SK-N-SH (cell line): ENCODE data around the gene KDM1A. TPM values are rescaled to one million over a fixed set of nuclear protein-coding genes. Genes with fewer than 3 reads are reported as not detected.
"Not testable (repeated sequence)": the region's sequence is repeated elsewhere in the genome, so short reads cannot be mapped to it uniquely, and the experiment has no call there.

ENCODE experiments used
- CTCF ChIA-PET: fragments of 300-600, 350-600 bp; formaldehyde crosslinking; extraction: SDS; loops from one replicate; lab custom pipeline; 2021; lab: Yijun Ruan, JAX
- POLR2A ChIA-PET: fragments of 350-600 bp; sonication (Branson Sonifier 250); formaldehyde crosslinking; extraction: SDS; loops from one replicate; lab custom pipeline; 2020; ENCODE audit warnings: antibody characterized with exemption, inconsistent platforms; lab: Yijun Ruan, JAX
- DNase-seq: peaks from one replicate; pipeline ENCODE4 v3.0.0; 2012
- H2AFZ ChIP-seq: fragments of 200-600 bp; sonication (generic); 2 replicates; pipeline ENCODE4 v1.8.1; 2016; ENCODE audit warnings: antibody characterized with exemption, mild to moderate bottlenecking, low read depth
- H3F3A ChIP-seq: fragments of 200-600 bp; sonication (generic); replicated peaks from 2 replicates; pipeline ENCODE3; 2016; ENCODE audit warnings: antibody characterized with exemption, mild to moderate bottlenecking; ENCODE audit not compliant: insufficient read depth
- H3K27ac ChIP-seq, 2 experiments: fragments of 200-500 bp in 1 of 2; fragments of 200-600 bp in 1 of 2; sonication (Bioruptor generic) in 1 of 2; sonication (generic), shearing (Covaris generic) in 1 of 2; 2 replicates each; pipeline versions ENCODE4 v1.5.1 to v1.6.1; 2014 to 2016; ENCODE audit warnings: low read depth in 2 of 2, inconsistent platforms in 1 of 2, low read length in 1 of 2, mild to moderate bottlenecking in 1 of 2, mixed read lengths in 1 of 2
- H3K27me3 ChIP-seq: fragments of 200-600 bp; sonication (generic), shearing (Covaris generic); 2 replicates; pipeline ENCODE4 v1.6.1; 2016; ENCODE audit warnings: mixed run types; ENCODE audit not compliant: insufficient read depth
- H3K36me3 ChIP-seq, 2 experiments: fragments of 200-500 bp in 1 of 2; fragments of 200-600 bp in 1 of 2; sonication (Bioruptor generic) in 1 of 2; sonication (generic) in 1 of 2; replicated peaks in 1 of 2; 2 replicates each; pipeline versions ENCODE3 to v1.5.1; 2014 to 2016; ENCODE audit warnings: low read length in 1 of 2, mild to moderate bottlenecking in 1 of 2; ENCODE audit not compliant: insufficient read depth in 2 of 2, control insufficient read depth in 1 of 2
- H3K4me1 ChIP-seq, 2 experiments: fragments of 200-500 bp in 1 of 2; fragments of 200-600 bp in 1 of 2; sonication (Bioruptor generic) in 1 of 2; sonication (generic), shearing (Covaris generic) in 1 of 2; 2 replicates each; pipeline versions ENCODE4 v1.5.1 to v1.6.1; 2014 to 2016; ENCODE audit warnings: low read depth in 1 of 2, low read length in 1 of 2, mixed run types in 1 of 2; ENCODE audit not compliant: insufficient read depth in 2 of 2, control insufficient read depth in 1 of 2
- H3K4me2 ChIP-seq: fragments of 200-600 bp; sonication (generic), shearing (Covaris generic); 2 replicates; pipeline ENCODE4 v1.6.1; 2017; ENCODE audit warnings: mixed run types
- H3K4me3 ChIP-seq, 2 experiments: fragments of 200-500 bp in 1 of 2; fragments of 200-600 bp in 1 of 2; sonication (Bioruptor generic) in 1 of 2; sonication (generic), shearing (Covaris generic) in 1 of 2; 2 replicates each; pipeline versions ENCODE4 v1.5.1 to v1.8.1; 2014 to 2016; ENCODE audit warnings: low read depth in 2 of 2, inconsistent platforms in 1 of 2, low read length in 1 of 2, mild to moderate bottlenecking in 1 of 2, mixed read lengths in 1 of 2, moderate library complexity in 1 of 2
- H3K79me2 ChIP-seq: fragments of 200-600 bp; sonication (generic); 2 replicates; pipeline ENCODE4 v1.8.1; 2017; ENCODE audit warnings: mild to moderate bottlenecking; ENCODE audit not compliant: insufficient read depth
- H3K9ac ChIP-seq: fragments of 200-600 bp; sonication (generic); 2 replicates; pipeline ENCODE4 v1.6.1; 2017; ENCODE audit warnings: mixed run types
- H3K9me2 ChIP-seq: fragments of 200-600 bp; sonication (generic); 2 replicates; pipeline ENCODE4 v1.6.1; 2017; ENCODE audit warnings: mixed run types
- H3K9me3 ChIP-seq: fragments of 200-600 bp; sonication (generic); 2 replicates; pipeline ENCODE4 v1.6.1; 2017; ENCODE audit warnings: mixed run types, mild to moderate bottlenecking, moderate library complexity
- H4K20me1 ChIP-seq: fragments of 200-600 bp; sonication (generic); 2 replicates; pipeline ENCODE4 v1.6.1; 2017; ENCODE audit warnings: mild to moderate bottlenecking, mixed run types; ENCODE audit not compliant: insufficient read depth
- CTCF ChIP-seq: fragments of 200-600 bp; sonication (generic); IDR thresholded peaks from 2 replicates; pipeline ENCODE4 v1.6.1; 2017; ENCODE audit warnings: antibody characterized with exemption, mild to moderate bottlenecking, moderate library complexity
- EZH2phosphoT487 ChIP-seq: fragments of 200-600 bp; sonication (generic); IDR thresholded peaks from 2 replicates; pipeline ENCODE4 v1.6.1; 2017; ENCODE audit warnings: low read depth, mixed run types, mild to moderate bottlenecking, antibody characterized with exemption, moderate library complexity, borderline replicate concordance
- MEF2A ChIP-seq: IDR thresholded peaks from 2 replicates; pipeline ENCODE4 v1.4.0; 2012; ENCODE audit warnings: low read depth, borderline replicate concordance
- MXI1 ChIP-seq: IDR thresholded peaks from 2 replicates; pipeline ENCODE4 v1.6.1; 2012; ENCODE audit warnings: mild to moderate bottlenecking, low read depth, low read length, improper control_type of control experiment
- NRF1 ChIP-seq: IDR thresholded peaks from 2 replicates; pipeline ENCODE4 v1.6.1; 2012; ENCODE audit warnings: low read depth, mild to moderate bottlenecking, low read length
- POLR2AphosphoS5 ChIP-seq: IDR thresholded peaks from 2 replicates; pipeline ENCODE4 v1.6.1; 2012; ENCODE audit warnings: low read depth, low read length
- RCOR1 ChIP-seq: fragments of 150-350 bp; IDR thresholded peaks from 2 replicates; pipeline ENCODE4 v1.6.1; 2017; ENCODE audit warnings: antibody characterized with exemption, low read length
- SIN3A ChIP-seq: IDR thresholded peaks from 2 replicates; pipeline ENCODE4 v1.6.1; 2012; ENCODE audit warnings: low read depth, mild to moderate bottlenecking, low read length, moderate library complexity, borderline replicate concordance
- TCF12 ChIP-seq: IDR thresholded peaks from 2 replicates; pipeline ENCODE4 v1.4.0; 2012
- USF1 ChIP-seq: IDR thresholded peaks from 2 replicates; pipeline ENCODE4 v1.4.0; 2012; ENCODE audit warnings: low read depth, borderline replicate concordance
- USF2 ChIP-seq: fragments of 150-350 bp; IDR thresholded peaks from 2 replicates; pipeline ENCODE4 v1.6.1; 2017; ENCODE audit warnings: antibody characterized with exemption, low read length, low read depth, borderline replicate concordance
- WGBS: methylation state at CpG from one replicate; pipeline ENCODE4 v1.1.6; 2017; ENCODE audit warnings: low lambda C conversion rate; 5-methylcytosine and 5-hydroxymethylcytosine counted together
- polyA plus RNA-seq, 3 experiments: library from polyadenylated mRNA; depleted of rRNA; stranded (reverse); fragments of >200 nt; gene quantifications; 2 replicates each; pipeline ENCODE4 v1.2.3, GENCODE V29; 2012

KDM1A gene
- polyA plus RNA-seq, 1 of the 3 experiments (the other 2 are of a cell fraction) = 71.0 TPM

GRCh38 chr1:22978299-22978698 lies 41.0 kb upstream of the KDM1A start (continued):
- TF ChIP-seq CTCF (no peak), USF1 (no peak), EZH2phosphoT487 (no peak), NRF1 (no peak), MXI1 (no peak), SIN3A (no peak), POLR2AphosphoS5 (no peak), RCOR1 (no peak)

- H3K4me1 ChIP-seq = peaks cover 0 to 13% of the 10 kb centered on the region in 2 experiments; a peak in 2 of 4 replicates
- H3K9me2 ChIP-seq, H3K4me3 ChIP-seq, H2AFZ ChIP-seq, H3K27ac ChIP-seq, H3K36me3 ChIP-seq, DNase-seq, H4K20me1 ChIP-seq, H3F3A ChIP-seq, H3K9me3 ChIP-seq, H3K27me3 ChIP-seq, H3K9ac ChIP-seq, H3K4me2 ChIP-seq, POLR2A ChIA-PET, H3K79me2 ChIP-seq: not testable (repeated sequence)
- CTCF ChIA-PET = interaction anchor here (1.8 to 11.2 kb wide), 2 partner anchors 118 to 204 kb away, joined by 4 to 159 read pairs; no protein-coding TSS in a partner anchor
- WGBS = 100% methylated on average over 2 of the region's 3 CpGs
These were observed 38.8 kb upstream of the KDM1A start for GRCh38 chr1:22980471-22980790.

GRCh38 chr1:22983944-22984343 lies 35.3 kb upstream of the KDM1A start:
- POLR2A ChIA-PET = no interaction called here

GRCh38 chr1:22992384-22992783 lies 26.9 kb upstream of the KDM1A start:
- CTCF ChIA-PET = interaction anchor here (2.8 kb wide), 1 partner anchor 192 kb away, joined by 13 read pairs; no protein-coding TSS in a partner anchor
- H4K20me1 ChIP-seq, H3K9me2 ChIP-seq, H3K4me2 ChIP-seq, H3K27ac ChIP-seq, H3K9ac ChIP-seq, H3K79me2 ChIP-seq, H3K27me3 ChIP-seq, POLR2A ChIA-PET, H3K4me3 ChIP-seq, H3K36me3 ChIP-seq, H3K4me1 ChIP-seq, DNase-seq, H3F3A ChIP-seq, H2AFZ ChIP-seq: not testable (repeated sequence)
- WGBS = 49% methylated on average over 3 of the region's 3 CpGs
- H3K9me3 ChIP-seq = peaks cover 16% of the 10 kb centered on the region; the same call in 1 of the 2 replicates

More at GRCh38 chr1:22983944-22984343, 35.3 kb upstream of the KDM1A start:
- Histone ChIP-seq H3K27me3 (no peaks in the 10 kb centered on the region; the same call in 1 of the 2 replicates), H3K27ac (no peak overlapping the region), H3K4me1 (no peaks in the 10 kb centered on the region), H3K9me2 (no peaks in the 10 kb centered on the region), H3K36me3 (no peaks in the 10 kb centered on the region), H3K4me3 (no peak overlapping the region), H3K9ac (no peak overlapping the region), H3F3A (no peaks in the 10 kb centered on the region), H2AFZ (no peak overlapping the region), H4K20me1 (no peaks in the 10 kb centered on the region), H3K79me2 (no peaks in the 10 kb centered on the region), H3K9me3 (no peaks in the 10 kb centered on the region)
- CTCF ChIA-PET = interaction anchor here (0.9 to 3.4 kb wide), 2 partner anchors 12 to 201 kb away, joined by 3 to 20 read pairs; no protein-coding TSS in a partner anchor
- WGBS = 80% methylated on average over 4 of the region's 4 CpGs
- TF ChIP-seq MEF2A = no peak
- no peak for TF ChIP-seq EZH2phosphoT487
- no peak for TF ChIP-seq TCF12
- no peak for TF ChIP-seq USF2
- TF ChIP-seq NRF1 = no peak
- TF ChIP-seq, all 33 proteins: peak for 0
- no peak for DNase-seq
- no peak overlapping the region for H3K4me2 ChIP-seq
